Hematopoietic multipotent progenitor cell treated with erythropoietin and hydrocortisone succinate and interleukin-3 and kit ligand, for 17 days (in vitro differentiated cells): Measurements from ENCODE around the gene BTF3.

ENCODE experiments used
- DNase-seq: peaks from one replicate; pipeline ENCODE4 v3.0.0-alpha.2; 2015; ENCODE audit warnings: low spot score

BTF3 gene

GRCh38 chr5:73523861-73524260, 25.6 kb downstream of the BTF3 start:
- DNase-seq: no peak

- no peak for DNase-seq
Measured at GRCh38 chr5:73525606-73526203, 27.5 kb downstream of the BTF3 start.

GRCh38 chr5:73528248-73528647, 30.0 kb downstream of the BTF3 start:
- DNase-seq: no peak

GRCh38 chr5:73529081-73529480, 30.8 kb downstream of the BTF3 start:
- no peak for DNase-seq

GRCh38 chr5:73531356-73531755, 33.1 kb downstream of the BTF3 start:
- no peak for DNase-seq

- DNase-seq: no peak
Measured at GRCh38 chr5:73532195-73532594, 34.0 kb downstream of the BTF3 start.

GRCh38 chr5:73534011-73534644, 35.9 kb downstream of the BTF3 start:
- DNase-seq: no peak

GRCh38 chr5:73534971-73535370, 36.7 kb downstream of the BTF3 start:
- DNase-seq: no peak

GRCh38 chr5:73539730-73540129, 41.5 kb downstream of the BTF3 start:
- DNase-seq: no peak

- DNase-seq: no peak
Measured at GRCh38 chr5:73540192-73540591, 42.0 kb downstream of the BTF3 start.

- no peak for DNase-seq
Measured at GRCh38 chr5:73542020-73542419, 43.8 kb downstream of the BTF3 start.

GRCh38 chr5:73544429-73545402, 46.5 kb downstream of the BTF3 start:
- DNase-seq: no peak

GRCh38 chr5:73545403-73545779, 47.1 kb downstream of the BTF3 start:
- DNase-seq: no peak

- DNase-seq: no peak
Measured at GRCh38 chr5:73550016-73550415, 51.8 kb downstream of the BTF3 start.

- no peak for DNase-seq
Measured at GRCh38 chr5:73552642-73553041, 54.4 kb downstream of the BTF3 start.
